ENCODE results near the gene ATP8A2.
A peak's percentile ranks its signal among the peaks of the same experiment; 100 is the strongest.

ATP8A2 gene

GRCh38 chr13:25335856-25336255, 35.9 kb upstream of the ATP8A2 start:
- H4K8ac ChIP-seq (ENCODE audit: low read length) = no peak overlapping the region
- H3K27me3 ChIP-seq (ENCODE audit: control insufficient read depth in 1 of 2, insufficient read depth in 1 of 2, low read length in 2 of 2) = no peaks in the 10 kb centered on the region
- no peak overlapping the region for H2BK15ac ChIP-seq (ENCODE audit: low read depth, poor library complexity, severe bottlenecking)
- H4K91ac ChIP-seq (ENCODE audit: low read length) = no peak overlapping the region
- H2AK5ac ChIP-seq (ENCODE audit: low read length, severe bottlenecking) = no peak overlapping the region
- no peak overlapping the region for H3K4me3 ChIP-seq (ENCODE audit: insufficient read depth in 1 of 2, low read depth in 1 of 2, low read length in 2 of 2)
- H2BK12ac ChIP-seq (ENCODE audit: low read length in 2 of 2) = no peak overlapping the region
- H2BK5ac ChIP-seq (ENCODE audit: low read depth, low read length, poor library complexity, severe bottlenecking) = no peak overlapping the region
- H3K18ac ChIP-seq (ENCODE audit: low read depth in 1 of 2, low read length in 2 of 2) = no peak overlapping the region
- H3K14ac ChIP-seq (ENCODE audit: low read length in 2 of 2) = no peak overlapping the region
- no peak overlapping the region for H2AFZ ChIP-seq (ENCODE audit: low read depth, low read length)
- 87% methylated on average over 3 of the region's 3 CpGs for WGBS
- peaks cover 6 to 74% of the 10 kb centered on the region in 2 experiments for H3K36me3 ChIP-seq (ENCODE audit: control insufficient read depth in 1 of 2, insufficient read depth in 2 of 2, low read depth in 1 of 2, low read length in 2 of 2)
- no peaks in the 10 kb centered on the region for H3K9me3 ChIP-seq (ENCODE audit: control insufficient read depth, low read length)
- no peak overlapping the region for H3K4me2 ChIP-seq (ENCODE audit: low read length, poor library complexity, severe bottlenecking)
- H3K4ac ChIP-seq (ENCODE audit: low read depth in 1 of 2, low read length in 2 of 2) = no peak overlapping the region
- no peak overlapping the region for H3K23ac ChIP-seq (ENCODE audit: low read length in 2 of 2)
- H2BK120ac ChIP-seq (ENCODE audit: low read depth, low read length) = no peak overlapping the region
- peaks cover 7% of the 10 kb centered on the region for H3K79me1 ChIP-seq (replicated peaks; ENCODE audit: low read length, poor library complexity, severe bottlenecking)
- no peak overlapping the region for H3K27ac ChIP-seq (ENCODE audit: low read length, poor library complexity, severe bottlenecking)
- H3K4me1 ChIP-seq (ENCODE audit: control insufficient read depth, insufficient read depth, low read depth, low read length) = peaks cover 1% of the 10 kb centered on the region
- no peak for DNase-seq
- peak overlapping the region; percentile 9 for H3K9ac ChIP-seq (ENCODE audit: low read length)

DNA sequence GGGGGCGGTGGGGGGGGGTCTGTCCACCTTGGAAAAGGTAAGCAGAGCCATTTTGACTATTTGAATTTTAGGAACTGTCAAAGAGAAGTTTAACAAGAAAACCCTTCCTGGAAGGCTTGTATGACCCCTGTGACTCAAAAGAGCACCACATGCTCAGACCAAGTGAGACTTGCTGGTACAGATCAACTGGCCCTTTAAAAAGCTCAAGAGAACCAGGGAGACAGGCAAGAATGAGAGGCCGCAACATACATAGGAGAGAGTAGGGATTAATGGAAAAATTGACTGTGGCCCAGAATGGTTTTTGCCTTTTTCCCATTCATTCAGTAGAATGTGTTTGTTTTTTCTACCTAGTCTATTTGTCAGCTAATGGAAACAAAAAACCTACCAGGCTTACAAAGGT, 26.2 kb upstream of the ATP8A2 start:
- H3K23ac ChIP-seq (ENCODE audit: low read length in 2 of 2) = no peak overlapping the region
- no peaks in the 10 kb centered on the region for H3K4me1 ChIP-seq (ENCODE audit: control insufficient read depth, insufficient read depth, low read depth, low read length)
- H3K4ac ChIP-seq (ENCODE audit: low read depth in 1 of 2, low read length in 2 of 2) = no peak overlapping the region
- H3K27me3 ChIP-seq (ENCODE audit: control insufficient read depth in 1 of 2, insufficient read depth in 1 of 2, low read length in 2 of 2) = no peaks in the 10 kb centered on the region
- H3K4me2 ChIP-seq (ENCODE audit: low read length, poor library complexity, severe bottlenecking) = no peak overlapping the region
- 94% methylated on average over 2 of the region's 2 CpGs for WGBS
- no peak for DNase-seq
- H2BK5ac ChIP-seq (ENCODE audit: low read depth, low read length, poor library complexity, severe bottlenecking) = no peak overlapping the region
- H2BK12ac ChIP-seq (ENCODE audit: low read length in 2 of 2) = no peak overlapping the region
- no peak overlapping the region for H2AFZ ChIP-seq (ENCODE audit: low read depth, low read length)
- no peak overlapping the region for H3K4me3 ChIP-seq (ENCODE audit: insufficient read depth in 1 of 2, low read depth in 1 of 2, low read length in 2 of 2)
- no peak overlapping the region for H3K14ac ChIP-seq (ENCODE audit: low read length in 2 of 2)
- no peak overlapping the region for H2AK5ac ChIP-seq (ENCODE audit: low read length, severe bottlenecking)
- no peak overlapping the region for H2BK120ac ChIP-seq (ENCODE audit: low read depth, low read length)
- H3K9ac ChIP-seq (ENCODE audit: low read length) = no peak overlapping the region
- H3K27ac ChIP-seq (ENCODE audit: low read length, poor library complexity, severe bottlenecking) = no peak overlapping the region
- H3K18ac ChIP-seq (ENCODE audit: low read depth in 1 of 2, low read length in 2 of 2) = no peak overlapping the region
- H2BK15ac ChIP-seq (ENCODE audit: low read depth, poor library complexity, severe bottlenecking) = no peak overlapping the region
- no peak overlapping the region for H4K8ac ChIP-seq (ENCODE audit: low read length)
- H3K79me1 ChIP-seq (replicated peaks; ENCODE audit: low read length, poor library complexity, severe bottlenecking) = no peaks in the 10 kb centered on the region
- H3K9me3 ChIP-seq (ENCODE audit: control insufficient read depth, low read length) = no peaks in the 10 kb centered on the region
- H3K36me3 ChIP-seq (ENCODE audit: control insufficient read depth in 1 of 2, insufficient read depth in 2 of 2, low read depth in 1 of 2, low read length in 2 of 2) = peaks cover 0 to 12% of the 10 kb centered on the region in 2 experiments
- H4K91ac ChIP-seq (ENCODE audit: low read length) = no peak overlapping the region

- Histone ChIP-seq H3K4me2 (ENCODE audit: low read length, poor library complexity, severe bottlenecking) (no peak overlapping the region), H2BK120ac (ENCODE audit: low read depth, low read length) (no peak overlapping the region), H3K4me1 (ENCODE audit: control insufficient read depth, insufficient read depth, low read depth, low read length) (no peaks in the 10 kb centered on the region), H2AFZ (ENCODE audit: low read depth, low read length) (no peak overlapping the region), H2BK12ac (ENCODE audit: low read length in 2 of 2) (no peak overlapping the region), H4K91ac (ENCODE audit: low read length) (no peak overlapping the region), H4K8ac (ENCODE audit: low read length) (no peak overlapping the region), H2BK15ac (ENCODE audit: low read depth, poor library complexity, severe bottlenecking) (no peak overlapping the region), H3K79me1 (replicated peaks; ENCODE audit: low read length, poor library complexity, severe bottlenecking) (no peaks in the 10 kb centered on the region), H3K9ac (ENCODE audit: low read length) (no peak overlapping the region), H3K9me3 (ENCODE audit: control insufficient read depth, low read length) (no peaks in the 10 kb centered on the region), H2BK5ac (ENCODE audit: low read depth, low read length, poor library complexity, severe bottlenecking) (no peak overlapping the region), H2AK5ac (ENCODE audit: low read length, severe bottlenecking) (no peak overlapping the region), H3K14ac (ENCODE audit: low read length in 2 of 2) (no peak overlapping the region), H3K36me3 (ENCODE audit: control insufficient read depth in 1 of 2, insufficient read depth in 2 of 2, low read depth in 1 of 2, low read length in 2 of 2) (no peaks in the 10 kb centered on the region), H3K4ac (ENCODE audit: low read depth in 1 of 2, low read length in 2 of 2) (no peak overlapping the region), H3K27me3 (ENCODE audit: control insufficient read depth in 1 of 2, insufficient read depth in 1 of 2, low read length in 2 of 2) (peaks cover 0 to under 1% of the 10 kb centered on the region in 2 experiments), H3K4me3 (ENCODE audit: insufficient read depth in 1 of 2, low read depth in 1 of 2, low read length in 2 of 2) (no peak overlapping the region), H3K23ac (ENCODE audit: low read length in 2 of 2) (no peak overlapping the region), H3K18ac (ENCODE audit: low read depth in 1 of 2, low read length in 2 of 2) (no peak overlapping the region), H3K27ac (ENCODE audit: low read length, poor library complexity, severe bottlenecking) (no peak overlapping the region)
- DNase-seq = no peak
- WGBS = 100% methylated on average over 2 of the region's 2 CpGs
Observed at GRCh38 chr13:25347151-25347550, 24.6 kb upstream of the ATP8A2 start.

- no peak overlapping the region for H2AFZ ChIP-seq (ENCODE audit: low read depth, low read length)
- H3K4me3 ChIP-seq (ENCODE audit: insufficient read depth in 1 of 2, low read depth in 1 of 2, low read length in 2 of 2) = no peak overlapping the region
- H3K27me3 ChIP-seq (ENCODE audit: control insufficient read depth in 1 of 2, insufficient read depth in 1 of 2, low read length in 2 of 2) = peaks cover 8 to 14% of the 10 kb centered on the region in 2 experiments
- no CpG with 5 or more reads among the region's 1 CpG for WGBS
- no peak overlapping the region for H3K9ac ChIP-seq (ENCODE audit: low read length)
- no peak overlapping the region for H2BK5ac ChIP-seq (ENCODE audit: low read depth, low read length, poor library complexity, severe bottlenecking)
- H4K8ac ChIP-seq (ENCODE audit: low read length) = no peak overlapping the region
- no peak overlapping the region for H3K23ac ChIP-seq (ENCODE audit: low read length in 2 of 2)
- no peak overlapping the region for H2BK120ac ChIP-seq (ENCODE audit: low read depth, low read length)
- no peak overlapping the region for H3K4me2 ChIP-seq (ENCODE audit: low read length, poor library complexity, severe bottlenecking)
- no peak overlapping the region for H2BK15ac ChIP-seq (ENCODE audit: low read depth, poor library complexity, severe bottlenecking)
- H3K4ac ChIP-seq (ENCODE audit: low read depth in 1 of 2, low read length in 2 of 2) = no peak overlapping the region
- H2AK5ac ChIP-seq (ENCODE audit: low read length, severe bottlenecking) = no peak overlapping the region
- H3K4me1 ChIP-seq (ENCODE audit: control insufficient read depth, insufficient read depth, low read depth, low read length) = no peaks in the 10 kb centered on the region
- H3K18ac ChIP-seq (ENCODE audit: low read depth in 1 of 2, low read length in 2 of 2) = no peak overlapping the region
- H2BK12ac ChIP-seq (ENCODE audit: low read length in 2 of 2) = no peak overlapping the region
- DNase-seq = no peak
- no peaks in the 10 kb centered on the region for H3K79me1 ChIP-seq (replicated peaks; ENCODE audit: low read length, poor library complexity, severe bottlenecking)
- no peak overlapping the region for H3K27ac ChIP-seq (ENCODE audit: low read length, poor library complexity, severe bottlenecking)
- H3K36me3 ChIP-seq (ENCODE audit: control insufficient read depth in 1 of 2, insufficient read depth in 2 of 2, low read depth in 1 of 2, low read length in 2 of 2) = no peaks in the 10 kb centered on the region
- H4K91ac ChIP-seq (ENCODE audit: low read length) = no peak overlapping the region
- H3K9me3 ChIP-seq (ENCODE audit: control insufficient read depth, low read length) = no peaks in the 10 kb centered on the region
- H3K14ac ChIP-seq (ENCODE audit: low read length in 2 of 2) = no peak overlapping the region
Observed at GRCh38 chr13:25351404-25351803, 20.4 kb upstream of the ATP8A2 start.
